CD4-positive, alpha-beta T cell treated with Interferon alpha-2 for 1 hour (primary cell): ENCODE measurements around the gene CELF2.

ENCODE experiments used
- DNase-seq, 2 donors: peaks; one replicate each; pipeline ENCODE4 v3.0.0-alpha.2; 2020 to 2022

The CELF2 gene

GRCh38 chr10:11023009-11023953, 5.6 kb downstream of the CELF2 start:
- DNase-seq, result no peak

GRCh38 chr10:11024596-11024995, 6.9 kb downstream of the CELF2 start:
- DNase-seq, result no peak

DNA sequence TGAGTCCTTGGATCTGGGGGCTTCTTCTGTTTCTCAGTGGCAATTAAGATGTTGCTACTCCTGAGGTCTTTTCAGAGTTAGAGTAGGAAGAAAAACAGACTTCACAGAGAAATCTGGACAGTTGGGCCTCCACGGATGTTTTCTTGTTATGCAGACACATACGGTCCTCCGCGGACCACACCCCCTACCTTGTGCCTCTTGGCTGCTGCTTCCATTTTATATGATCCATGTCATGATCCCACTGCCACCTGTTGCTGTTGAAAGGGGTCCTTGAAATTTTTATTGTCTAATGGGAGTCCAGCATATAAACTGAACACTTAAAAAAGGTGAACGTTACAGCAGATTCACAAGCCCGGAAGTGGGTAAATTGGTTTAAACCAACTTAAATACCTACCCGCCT, 8.3 kb downstream of the CELF2 start:
- DNase-seq, result no peak

DNA sequence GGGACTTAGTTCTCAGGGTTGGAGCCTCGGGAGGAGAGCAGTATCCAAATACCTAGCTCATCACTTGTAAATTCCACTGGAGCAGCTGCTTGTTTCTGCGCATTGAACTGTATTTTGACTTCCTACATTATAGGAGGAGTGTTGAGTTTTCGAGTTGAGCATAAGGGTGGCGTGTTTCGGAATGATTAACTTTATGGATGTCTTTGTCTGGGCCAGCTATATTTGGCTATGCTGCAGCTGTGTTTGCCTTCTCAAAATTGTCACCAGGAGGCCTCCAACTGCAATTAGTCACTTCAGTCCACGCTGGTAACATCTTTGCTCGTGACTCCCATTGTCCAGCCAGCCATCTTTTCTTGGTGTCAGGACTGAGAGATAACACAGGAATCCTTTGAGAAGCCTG, 9.1 kb downstream of the CELF2 start:
- DNase-seq, result no peak

DNA sequence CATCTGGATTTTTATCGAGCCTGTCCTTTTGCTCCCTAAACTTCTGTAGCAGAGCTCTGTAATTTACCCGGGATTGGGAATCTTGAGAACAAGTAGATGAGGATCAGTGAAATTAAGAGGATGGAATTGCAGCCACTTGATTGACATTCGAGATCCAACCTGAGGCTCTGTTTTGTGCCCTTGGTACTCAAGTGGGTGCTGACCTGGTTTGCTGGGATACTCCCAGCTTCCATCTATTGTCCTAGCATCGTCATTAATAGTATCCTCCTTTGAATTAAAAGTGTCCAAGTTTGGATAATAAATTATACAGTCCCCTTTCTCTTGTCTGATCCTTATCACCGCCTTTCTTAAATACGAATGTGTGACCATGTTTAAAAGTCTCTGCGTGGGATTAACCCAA, 17.1 kb downstream of the CELF2 start:
- DNase-seq, result no peak

GRCh38 chr10:11035301-11035991, 17.8 kb downstream of the CELF2 start:
- DNase-seq, result no peak

GRCh38 chr10:11036424-11037011, 18.8 kb downstream of the CELF2 start:
- DNase-seq, result no peak

DNA sequence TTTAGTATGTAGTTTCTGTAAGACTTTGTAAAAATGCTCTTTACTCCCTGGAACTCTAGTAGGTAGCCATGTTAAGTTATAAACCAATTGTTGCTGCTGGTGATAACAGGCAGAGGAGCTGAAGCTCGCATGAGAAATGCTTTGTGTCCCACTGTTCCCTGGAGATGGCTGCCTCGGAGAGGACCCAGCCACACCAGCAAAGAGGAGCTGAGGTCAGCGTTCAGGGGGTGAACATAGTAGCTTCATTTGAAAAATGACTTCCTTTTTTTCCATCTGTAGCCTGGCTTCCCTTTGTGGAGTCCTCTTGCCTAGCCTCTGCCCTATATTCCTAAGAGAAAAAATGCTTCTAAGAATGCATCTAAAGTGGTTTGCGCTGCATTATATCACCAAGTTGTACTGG, 20.3 kb downstream of the CELF2 start:
- DNase-seq, result no peak

DNA sequence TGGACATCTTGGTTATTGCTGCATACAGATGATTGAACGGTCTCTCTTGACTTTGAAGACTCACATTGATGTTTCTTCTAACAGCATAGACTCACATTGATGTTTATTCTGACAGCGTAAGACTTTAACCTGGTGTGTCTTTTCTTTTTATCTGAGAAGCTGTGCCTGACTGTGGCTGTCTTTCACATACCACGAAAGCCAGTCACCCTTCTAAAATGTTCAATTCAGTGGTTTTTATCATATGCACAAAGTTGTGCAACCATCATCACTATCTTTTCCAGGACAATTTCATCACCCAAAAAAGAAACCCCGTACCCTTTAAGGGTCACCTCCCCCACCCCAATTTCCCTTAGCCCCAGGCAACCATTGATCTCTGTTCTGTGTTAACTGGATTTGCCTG, 24.7 kb downstream of the CELF2 start:
- DNase-seq, result no peak

DNA sequence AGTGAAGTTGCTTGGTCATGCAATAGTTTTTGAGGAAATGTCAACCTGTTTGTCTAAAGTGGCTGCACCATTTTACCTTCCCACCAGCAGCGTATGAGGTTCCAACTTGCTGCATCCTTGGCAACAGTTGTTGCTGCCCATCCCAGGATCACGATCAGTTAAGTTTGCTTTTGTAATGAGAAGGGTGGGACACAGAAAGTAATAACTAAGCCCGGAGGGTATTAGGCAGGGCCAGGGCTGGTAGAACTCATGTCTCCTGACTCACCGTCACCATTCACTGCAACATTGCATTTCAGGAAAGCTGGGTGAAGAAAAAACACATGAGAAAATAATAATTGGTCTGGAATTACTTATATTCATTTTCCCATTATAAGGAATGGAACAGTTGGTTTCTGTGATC, 25.4 kb downstream of the CELF2 start:
- no peak for DNase-seq

- no peak for DNase-seq
Measured at GRCh38 chr10:11043446-11044127, 25.9 kb downstream of the CELF2 start.

DNA sequence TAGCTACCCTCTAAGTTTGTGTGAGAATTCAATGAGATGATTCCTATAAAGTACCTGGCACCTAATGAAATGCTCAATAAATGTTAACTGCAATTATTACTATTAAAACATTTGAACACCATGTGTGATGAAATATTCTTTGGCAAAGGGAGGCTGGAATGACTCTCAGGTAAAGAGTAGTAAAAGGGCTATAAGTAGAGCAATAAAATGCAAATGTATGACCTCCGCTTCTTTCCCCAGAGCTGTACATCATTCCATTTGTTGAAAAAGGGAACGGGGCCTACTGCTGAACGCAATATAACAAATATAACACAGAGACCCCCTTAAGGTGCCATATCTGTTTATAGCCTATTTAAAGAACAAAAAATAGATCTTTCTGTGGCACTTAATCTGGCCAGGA, 27.8 kb downstream of the CELF2 start:
- DNase-seq, result no peak

- DNase-seq, result no peak
Measured at GRCh38 chr10:11045995-11046775, 28.5 kb downstream of the CELF2 start.

GRCh38 chr10:11046776-11047160, 29.1 kb downstream of the CELF2 start:
- no peak for DNase-seq

- DNase-seq, result no peak
Measured at GRCh38 chr10:11048707-11049278, 31.1 kb downstream of the CELF2 start.

GRCh38 chr10:11049806-11050205, 32.1 kb downstream of the CELF2 start:
- no peak for DNase-seq

DNA sequence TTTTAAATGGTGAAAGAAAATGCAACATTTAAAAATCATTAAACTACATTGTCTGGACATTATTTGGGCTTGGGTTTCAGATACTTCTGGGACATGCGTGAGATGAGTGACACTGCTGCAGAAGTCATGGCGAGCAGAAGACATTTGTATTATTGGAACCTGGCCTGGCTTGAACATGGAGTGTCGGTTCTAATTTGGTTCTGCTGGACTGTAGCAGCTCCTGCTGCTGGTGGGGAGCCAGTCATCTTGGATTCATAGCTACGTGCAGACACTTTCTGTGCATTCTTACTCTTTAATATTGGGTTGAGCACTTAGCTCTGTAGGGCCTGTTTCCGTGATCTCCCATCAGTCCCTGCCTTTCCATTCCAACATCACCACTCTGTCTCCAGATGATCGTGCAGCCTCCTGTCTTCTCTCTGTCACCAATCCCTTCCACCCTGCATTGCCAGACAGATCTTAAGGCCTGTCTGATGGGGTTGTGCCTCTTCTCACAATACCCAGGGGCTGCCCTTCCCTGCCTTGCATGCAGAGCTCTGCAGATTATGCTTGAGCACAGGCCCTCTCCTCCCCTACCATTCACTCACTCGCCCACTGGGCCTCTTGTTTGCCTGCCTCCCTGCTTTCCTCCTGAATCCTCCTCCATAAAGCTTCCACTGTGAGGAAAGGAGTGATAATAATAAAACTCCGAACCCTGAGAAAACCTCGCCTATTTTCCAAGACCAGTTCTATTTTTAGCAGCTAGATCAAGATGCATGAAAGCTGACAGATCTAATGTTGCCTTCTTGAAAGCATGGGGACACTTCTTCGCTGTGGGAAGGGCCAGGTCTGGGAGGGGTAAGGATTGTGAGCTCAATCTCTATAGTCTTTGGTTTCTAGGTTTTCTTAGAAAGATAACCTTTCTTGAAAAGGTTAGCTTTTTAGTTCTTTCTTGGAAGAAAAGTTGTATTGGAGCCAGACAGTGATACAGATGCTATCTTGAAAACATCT, 32.9 kb downstream of the CELF2 start:
- no peak for DNase-seq

DNA sequence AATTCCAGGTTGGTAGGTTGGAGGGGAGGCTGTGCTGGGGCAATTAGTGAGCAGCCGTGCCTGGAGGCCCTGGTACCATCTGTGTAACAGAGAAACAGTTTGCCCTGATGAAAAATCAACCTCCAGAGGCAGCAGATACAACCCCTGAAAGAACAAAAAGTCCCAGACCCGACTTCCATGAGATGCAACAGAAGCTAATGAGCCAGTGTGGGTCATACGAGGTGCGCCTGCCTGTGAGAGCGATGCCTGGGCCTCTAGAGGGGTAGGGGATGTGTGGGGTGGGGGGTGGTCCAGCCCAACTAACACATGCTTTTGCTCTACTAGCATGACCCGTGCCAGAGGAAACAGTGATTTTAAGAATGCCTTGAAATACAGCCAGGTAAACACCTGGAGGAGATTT, 39.3 kb downstream of the CELF2 start:
- DNase-seq, result no peak

DNA sequence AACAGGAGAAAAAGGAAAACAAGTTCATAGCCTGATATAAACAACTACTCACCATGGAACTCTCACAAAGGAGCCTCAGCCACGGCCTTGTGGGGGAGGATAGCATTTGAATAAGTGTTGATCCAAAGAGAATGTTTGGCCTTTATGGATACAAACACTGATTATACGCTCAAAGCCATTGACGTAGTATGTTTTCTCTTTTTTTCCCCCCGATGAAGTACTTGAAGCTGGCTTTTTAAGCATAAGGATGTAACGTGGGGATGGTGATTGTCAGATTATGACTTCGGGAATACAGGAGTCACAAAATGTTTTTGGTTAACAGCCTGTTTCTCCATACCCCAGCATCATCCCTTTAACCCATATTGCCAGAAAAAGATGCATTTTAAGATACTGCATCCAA, 39.8 kb downstream of the CELF2 start:
- no peak for DNase-seq

- no peak for DNase-seq
Measured at GRCh38 chr10:11057994-11058393, 40.3 kb downstream of the CELF2 start.

GRCh38 chr10:11058965-11059364, 41.3 kb downstream of the CELF2 start:
- no peak for DNase-seq
